Liver (tissue), 9 donors: Measurements from ENCODE around the gene IQSEC3. TPM values are rescaled to one million over a fixed set of nuclear protein-coding genes. Genes with fewer than 3 reads are reported as not detected.

Experiments used
- DNase-seq: peaks from one replicate; pipeline ENCODE4 v3.0.0-alpha.2; 2017; ENCODE audit warnings: low spot score
- H3K27ac ChIP-seq, 2 donors: one replicate each; pipeline ENCODE4 v1.7.0; 2013; ENCODE audit warnings: inconsistent platforms in 2 of 2, low read length in 2 of 2, control low read depth in 1 of 2, low read depth in 1 of 2, mild to moderate bottlenecking in 1 of 2
- H3K27me3 ChIP-seq, 4 donors: one replicate each; pipeline versions ENCODE4 v1.6.1 to v1.7.0; 2013; ENCODE audit warnings: low read length in 3 of 4, inconsistent platforms in 1 of 4, mild to moderate bottlenecking in 1 of 4, moderate library complexity in 1 of 4; ENCODE audit not compliant: control insufficient read depth in 4 of 4, insufficient read depth in 4 of 4
- H3K36me3 ChIP-seq, 4 donors: one replicate each; pipeline versions ENCODE4 v1.6.1 to v1.7.0; 2013; ENCODE audit warnings: low read length in 3 of 4, mild to moderate bottlenecking in 3 of 4, low read depth in 1 of 4, moderate library complexity in 1 of 4; ENCODE audit not compliant: control insufficient read depth in 4 of 4, insufficient read depth in 3 of 4
- H3K4me1 ChIP-seq, 4 donors: one replicate each; pipeline versions ENCODE4 v1.6.1 to v1.7.0; 2013; ENCODE audit warnings: low read length in 3 of 4, mild to moderate bottlenecking in 3 of 4, moderate library complexity in 1 of 4; ENCODE audit not compliant: control insufficient read depth in 4 of 4, insufficient read depth in 4 of 4
- H3K4me3 ChIP-seq, 3 donors: one replicate each; pipeline versions ENCODE4 v1.6.1 to v1.7.0; 2013; ENCODE audit warnings: low read length in 3 of 3, control low read depth in 1 of 3, low read depth in 1 of 3, mild to moderate bottlenecking in 1 of 3
- H3K9ac ChIP-seq, 2 donors: one replicate each; pipeline ENCODE4 v1.7.0; 2013; ENCODE audit warnings: low read length in 2 of 2, mild to moderate bottlenecking in 2 of 2, moderate library complexity in 2 of 2, control low read depth in 1 of 2, low read depth in 1 of 2
- H3K9me3 ChIP-seq, 4 donors: one replicate each; pipeline versions ENCODE4 v1.6.1 to v1.7.0; 2013; ENCODE audit warnings: low read length in 3 of 4; ENCODE audit not compliant: control insufficient read depth in 4 of 4
- EGR1 ChIP-seq, 2 donors: IDR thresholded peaks; 2 replicates each; pipeline ENCODE4 v1.6.1; 2016 to 2018; ENCODE audit warnings: antibody characterized with exemption in 2 of 2, low read depth in 2 of 2
- FOXA1 ChIP-seq: IDR thresholded peaks from 2 replicates; pipeline ENCODE4 v1.6.1; 2016; ENCODE audit warnings: antibody characterized with exemption
- FOXA2 ChIP-seq: IDR thresholded peaks from 2 replicates; pipeline ENCODE4 v1.6.1; 2016; ENCODE audit warnings: antibody characterized with exemption
- GABPA ChIP-seq, 2 donors: IDR thresholded peaks in 1 of 2; conservative IDR thresholded peaks in 1 of 2; 2 replicates each; pipeline ENCODE4 v1.6.1; 2016; ENCODE audit warnings: antibody characterized with exemption in 2 of 2, mild to moderate bottlenecking in 1 of 2, moderate library complexity in 1 of 2
- HNF4A ChIP-seq, 2 donors: conservative IDR thresholded peaks; 2 replicates each; pipeline ENCODE4 v1.6.1; 2016; ENCODE audit warnings: antibody characterized with exemption in 2 of 2, mild to moderate bottlenecking in 2 of 2
- HNF4G ChIP-seq: IDR thresholded peaks from 2 replicates; pipeline ENCODE4 v1.6.1; 2016; ENCODE audit warnings: antibody characterized with exemption
- RAD21 ChIP-seq, 2 donors: IDR thresholded peaks; 2 replicates each; pipeline ENCODE4 v1.6.1; 2016; ENCODE audit warnings: antibody characterized with exemption in 2 of 2, mild to moderate bottlenecking in 2 of 2
- RXRA ChIP-seq, 2 donors: IDR thresholded peaks; 2 replicates each; pipeline ENCODE4 v1.6.1; 2017 to 2018; ENCODE audit warnings: antibody characterized with exemption in 2 of 2, mild to moderate bottlenecking in 1 of 2
- TAF1 ChIP-seq: conservative IDR thresholded peaks from 2 replicates; pipeline ENCODE4 v1.6.1; 2016; ENCODE audit warnings: antibody characterized with exemption, mild to moderate bottlenecking
- YY1 ChIP-seq: IDR thresholded peaks from 2 replicates; pipeline ENCODE4 v1.6.1; 2016; ENCODE audit warnings: antibody characterized with exemption, mild to moderate bottlenecking
- WGBS: extraction: QIAGEN DNeasy Blood & Tissue Kit; methylation state at CpG from one replicate; pipeline ENCODE4 v1.1.7; 2013; 5-methylcytosine and 5-hydroxymethylcytosine counted together
- polyA plus RNA-seq, 2 donors: library from polyadenylated mRNA; stranded (reverse) in 1 of 2; unstranded in 1 of 2; fragments of 200-250 nt in 1 of 2; fragments of >200 nt in 1 of 2; fragmentation: Nextera tagmentation in 1 of 2; extraction: Ambion mirVana in 1 of 2; gene quantifications; one replicate each; pipeline versions ENCODE4 v1.2.1 to v1.2.3, GENCODE V29; 2013 to 2015
- total RNA-seq, 2 donors: library from RNA; depleted of rRNA; stranded (reverse); fragments of >200 nt; gene quantifications; one replicate each; pipeline ENCODE4 v1.2.3, GENCODE V29; 2014
- TF ChIP-seq, protein P1 (sequence below): IDR thresholded peaks from 2 replicates; pipeline ENCODE4 v1.6.1; 2016; ENCODE audit warnings: antibody characterized with exemption
- TF ChIP-seq, protein P2 (sequence below): IDR thresholded peaks from 2 replicates; pipeline ENCODE4 v1.6.1; 2016; ENCODE audit warnings: antibody characterized with exemption
- TF ChIP-seq, protein P3 (sequence below): IDR thresholded peaks from 2 replicates; pipeline ENCODE4 v1.6.1; 2016; ENCODE audit warnings: antibody characterized with exemption, mild to moderate bottlenecking
- TF ChIP-seq, protein P4 (sequence below): IDR thresholded peaks from 2 replicates; pipeline ENCODE4 v1.6.1; 2016; ENCODE audit warnings: antibody characterized with exemption
- TF ChIP-seq, protein P5 (sequence below): fragments of 150-350 bp; IDR thresholded peaks from 2 replicates; pipeline ENCODE4 v1.5.1; 2017; ENCODE audit warnings: improper control_type of control experiment, low read depth, low read length; ENCODE audit not compliant: missing input control
- donor health status: healthy.
- donor health status: healthy.
- donor health status: healthy.
- donor health status: healthy.
- donor health status: healthy.

The IQSEC3 gene
- total and polyA plus RNA-seq, 4 donors = under 0.01 to 0.79 (median 0.48) TPM

DNA sequence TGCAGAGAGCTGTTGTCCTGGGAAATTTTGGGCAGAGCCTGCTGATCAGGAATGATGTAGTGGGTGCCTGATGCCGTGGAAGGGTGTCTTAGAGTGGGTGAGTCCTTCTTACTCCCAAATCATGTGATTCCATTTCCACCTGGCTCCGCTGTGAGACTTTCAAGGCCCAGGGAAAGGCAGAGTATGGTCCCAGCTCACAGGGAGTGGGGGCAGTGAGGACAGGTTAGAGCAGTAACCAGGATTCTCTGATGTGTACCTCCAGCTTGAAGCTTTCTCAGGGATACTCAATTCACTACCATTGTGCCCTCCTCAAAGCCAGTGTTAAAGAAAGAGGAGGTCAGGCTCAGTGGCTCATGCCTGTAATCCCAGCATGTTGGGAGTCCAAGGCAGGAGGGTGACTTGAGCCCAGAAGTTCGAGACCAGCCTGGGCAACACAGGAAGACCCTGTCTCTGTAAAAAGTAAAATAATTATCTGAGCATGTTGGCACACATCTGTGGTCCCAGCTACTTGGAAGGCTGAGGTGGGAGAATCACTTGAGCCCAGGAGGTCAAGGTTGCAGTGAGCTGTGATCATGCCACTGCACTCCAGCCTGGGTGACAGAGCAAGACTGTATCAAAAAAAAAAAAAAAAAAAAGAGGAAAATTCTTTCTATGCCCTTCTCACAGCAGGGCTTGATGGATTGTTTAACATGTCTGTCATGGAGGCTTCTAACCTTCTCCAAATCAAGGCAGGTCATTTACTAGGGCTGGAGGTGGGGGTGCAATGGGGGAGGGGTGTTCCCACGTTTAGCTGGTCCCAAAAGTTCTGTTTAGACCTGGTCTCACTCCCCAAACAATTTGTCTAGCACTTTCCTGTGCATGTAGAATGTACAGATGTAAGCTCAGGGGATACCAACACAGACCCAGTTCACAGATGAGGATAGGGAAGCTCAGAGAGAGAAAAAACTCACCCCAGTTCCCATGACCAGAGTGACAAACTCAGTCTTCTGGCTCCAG is 12.5 kb upstream of the IQSEC3 start:
- Histone ChIP-seq H3K27ac (no peak overlapping the region), H3K4me1 (no peaks in the 10 kb centered on the region), H3K27me3 (peaks cover 0 to 21% (median 9%) of the 10 kb centered on the region in 4 donors), H3K9me3 (peaks cover 0 to 2% (median under 1%) of the 10 kb centered on the region in 4 donors), H3K9ac (no peak overlapping the region), H3K4me3 (no peak overlapping the region), H3K36me3 (no peaks in the 10 kb centered on the region)
- WGBS = 41% methylated on average over 4 of the region's 4 CpGs
- no peak for TF ChIP-seq EGR1 (IDR thresholded peaks at IDR 0.05; ENCODE audit: low read depth in 2 of 2)
- no peak for DNase-seq

DNA sequence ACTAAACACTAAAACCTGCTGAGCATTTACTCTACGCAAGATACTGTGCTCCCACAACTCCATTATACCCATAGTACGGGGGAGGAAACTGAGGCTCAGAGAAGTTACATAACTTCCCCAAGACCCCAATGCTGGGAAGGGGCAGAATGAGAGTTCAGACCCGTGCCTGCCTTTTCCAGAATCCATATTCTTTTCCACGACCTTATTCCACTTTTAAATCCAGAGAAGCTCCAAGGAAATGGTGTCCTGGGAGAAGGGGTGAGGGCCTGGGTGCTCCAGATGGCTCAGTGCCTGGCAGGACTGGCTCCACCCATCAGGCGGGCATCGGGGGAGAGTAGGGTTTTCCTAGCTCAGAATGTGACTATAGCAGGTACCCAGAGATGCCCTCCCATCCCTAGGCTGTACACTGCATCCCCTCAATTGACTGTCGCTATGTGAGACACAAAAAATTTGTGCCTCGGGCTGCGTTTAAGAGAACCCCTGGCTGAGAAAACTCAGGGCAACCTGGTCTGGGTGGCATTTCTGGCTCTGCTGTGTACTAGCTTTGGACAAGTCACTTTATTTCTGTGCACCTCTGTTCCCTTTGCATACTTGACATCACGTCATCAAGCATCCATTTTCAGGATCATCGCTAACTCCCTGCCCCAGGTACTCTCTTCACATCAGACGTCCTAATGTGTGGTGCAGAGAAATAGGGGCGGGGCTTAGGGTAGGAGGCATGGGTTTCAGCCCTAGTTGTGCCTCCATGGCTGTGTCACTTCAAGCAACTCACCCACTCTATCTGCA is 11.6 kb upstream of the IQSEC3 start:
- Histone ChIP-seq H3K4me1 (no peaks in the 10 kb centered on the region), H3K27ac (no peak overlapping the region), H3K36me3 (no peaks in the 10 kb centered on the region), H3K27me3 (peaks cover 0 to 21% (median 9%) of the 10 kb centered on the region in 4 donors), H3K4me3 (no peak overlapping the region), H3K9ac (no peak overlapping the region), H3K9me3 (peaks cover 0 to 2% (median under 1%) of the 10 kb centered on the region in 4 donors)
- 60% methylated on average over 13 of the region's 13 CpGs for WGBS
- DNase-seq = no peak
- TF ChIP-seq GABPA (IDR thresholded peaks at IDR 0.05 in 1 of 2, conservative IDR thresholded peaks at IDR 0.05 in 1 of 2) (no peak), FOXA1 (no peak), EGR1 (IDR thresholded peaks at IDR 0.05; ENCODE audit: low read depth in 2 of 2) (no peak), RXRA (IDR thresholded peaks at IDR 0.05) (no peak), RAD21 (IDR thresholded peaks at IDR 0.05) (no peak), HNF4G (no peak), YY1 (no peak), TAF1 (no peak), FOXA2 (no peak), HNF4A (conservative IDR thresholded peaks at IDR 0.05) (no peak)
- TF ChIP-seq, protein P1, sequence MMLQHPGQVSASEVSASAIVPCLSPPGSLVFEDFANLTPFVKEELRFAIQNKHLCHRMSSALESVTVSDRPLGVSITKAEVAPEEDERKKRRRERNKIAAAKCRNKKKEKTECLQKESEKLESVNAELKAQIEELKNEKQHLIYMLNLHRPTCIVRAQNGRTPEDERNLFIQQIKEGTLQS = no peak
- TF ChIP-seq, protein P2, sequence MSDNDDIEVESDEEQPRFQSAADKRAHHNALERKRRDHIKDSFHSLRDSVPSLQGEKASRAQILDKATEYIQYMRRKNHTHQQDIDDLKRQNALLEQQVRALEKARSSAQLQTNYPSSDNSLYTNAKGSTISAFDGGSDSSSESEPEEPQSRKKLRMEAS = no peak
- TF ChIP-seq, protein P3, sequence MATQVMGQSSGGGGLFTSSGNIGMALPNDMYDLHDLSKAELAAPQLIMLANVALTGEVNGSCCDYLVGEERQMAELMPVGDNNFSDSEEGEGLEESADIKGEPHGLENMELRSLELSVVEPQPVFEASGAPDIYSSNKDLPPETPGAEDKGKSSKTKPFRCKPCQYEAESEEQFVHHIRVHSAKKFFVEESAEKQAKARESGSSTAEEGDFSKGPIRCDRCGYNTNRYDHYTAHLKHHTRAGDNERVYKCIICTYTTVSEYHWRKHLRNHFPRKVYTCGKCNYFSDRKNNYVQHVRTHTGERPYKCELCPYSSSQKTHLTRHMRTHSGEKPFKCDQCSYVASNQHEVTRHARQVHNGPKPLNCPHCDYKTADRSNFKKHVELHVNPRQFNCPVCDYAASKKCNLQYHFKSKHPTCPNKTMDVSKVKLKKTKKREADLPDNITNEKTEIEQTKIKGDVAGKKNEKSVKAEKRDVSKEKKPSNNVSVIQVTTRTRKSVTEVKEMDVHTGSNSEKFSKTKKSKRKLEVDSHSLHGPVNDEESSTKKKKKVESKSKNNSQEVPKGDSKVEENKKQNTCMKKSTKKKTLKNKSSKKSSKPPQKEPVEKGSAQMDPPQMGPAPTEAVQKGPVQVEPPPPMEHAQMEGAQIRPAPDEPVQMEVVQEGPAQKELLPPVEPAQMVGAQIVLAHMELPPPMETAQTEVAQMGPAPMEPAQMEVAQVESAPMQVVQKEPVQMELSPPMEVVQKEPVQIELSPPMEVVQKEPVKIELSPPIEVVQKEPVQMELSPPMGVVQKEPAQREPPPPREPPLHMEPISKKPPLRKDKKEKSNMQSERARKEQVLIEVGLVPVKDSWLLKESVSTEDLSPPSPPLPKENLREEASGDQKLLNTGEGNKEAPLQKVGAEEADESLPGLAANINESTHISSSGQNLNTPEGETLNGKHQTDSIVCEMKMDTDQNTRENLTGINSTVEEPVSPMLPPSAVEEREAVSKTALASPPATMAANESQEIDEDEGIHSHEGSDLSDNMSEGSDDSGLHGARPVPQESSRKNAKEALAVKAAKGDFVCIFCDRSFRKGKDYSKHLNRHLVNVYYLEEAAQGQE = no peak
- TF ChIP-seq, protein P4, sequence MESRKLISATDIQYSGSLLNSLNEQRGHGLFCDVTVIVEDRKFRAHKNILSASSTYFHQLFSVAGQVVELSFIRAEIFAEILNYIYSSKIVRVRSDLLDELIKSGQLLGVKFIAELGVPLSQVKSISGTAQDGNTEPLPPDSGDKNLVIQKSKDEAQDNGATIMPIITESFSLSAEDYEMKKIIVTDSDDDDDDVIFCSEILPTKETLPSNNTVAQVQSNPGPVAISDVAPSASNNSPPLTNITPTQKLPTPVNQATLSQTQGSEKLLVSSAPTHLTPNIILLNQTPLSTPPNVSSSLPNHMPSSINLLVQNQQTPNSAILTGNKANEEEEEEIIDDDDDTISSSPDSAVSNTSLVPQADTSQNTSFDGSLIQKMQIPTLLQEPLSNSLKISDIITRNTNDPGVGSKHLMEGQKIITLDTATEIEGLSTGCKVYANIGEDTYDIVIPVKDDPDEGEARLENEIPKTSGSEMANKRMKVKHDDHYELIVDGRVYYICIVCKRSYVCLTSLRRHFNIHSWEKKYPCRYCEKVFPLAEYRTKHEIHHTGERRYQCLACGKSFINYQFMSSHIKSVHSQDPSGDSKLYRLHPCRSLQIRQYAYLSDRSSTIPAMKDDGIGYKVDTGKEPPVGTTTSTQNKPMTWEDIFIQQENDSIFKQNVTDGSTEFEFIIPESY = no peak
- TF ChIP-seq, protein P5, sequence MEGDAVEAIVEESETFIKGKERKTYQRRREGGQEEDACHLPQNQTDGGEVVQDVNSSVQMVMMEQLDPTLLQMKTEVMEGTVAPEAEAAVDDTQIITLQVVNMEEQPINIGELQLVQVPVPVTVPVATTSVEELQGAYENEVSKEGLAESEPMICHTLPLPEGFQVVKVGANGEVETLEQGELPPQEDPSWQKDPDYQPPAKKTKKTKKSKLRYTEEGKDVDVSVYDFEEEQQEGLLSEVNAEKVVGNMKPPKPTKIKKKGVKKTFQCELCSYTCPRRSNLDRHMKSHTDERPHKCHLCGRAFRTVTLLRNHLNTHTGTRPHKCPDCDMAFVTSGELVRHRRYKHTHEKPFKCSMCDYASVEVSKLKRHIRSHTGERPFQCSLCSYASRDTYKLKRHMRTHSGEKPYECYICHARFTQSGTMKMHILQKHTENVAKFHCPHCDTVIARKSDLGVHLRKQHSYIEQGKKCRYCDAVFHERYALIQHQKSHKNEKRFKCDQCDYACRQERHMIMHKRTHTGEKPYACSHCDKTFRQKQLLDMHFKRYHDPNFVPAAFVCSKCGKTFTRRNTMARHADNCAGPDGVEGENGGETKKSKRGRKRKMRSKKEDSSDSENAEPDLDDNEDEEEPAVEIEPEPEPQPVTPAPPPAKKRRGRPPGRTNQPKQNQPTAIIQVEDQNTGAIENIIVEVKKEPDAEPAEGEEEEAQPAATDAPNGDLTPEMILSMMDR = no peak
